ENCODE results near the gene ARAF. TPM values are rescaled to one million over a fixed set of nuclear protein-coding genes. Genes with fewer than 3 reads are reported as not detected.
A peak's percentile ranks its signal among the peaks of the same experiment; 100 is the strongest.
"Not testable (repeated sequence)": the region's sequence is repeated elsewhere in the genome, so short reads cannot be mapped to it uniquely, and the experiment has no call there.

The ARAF gene
- total and polyA plus RNA-seq, 2 of the 4 experiments (the other 2 are of a cell fraction) = 9.1 to 52.2 TPM

- TF ChIP-seq RCOR1 (IDR thresholded peaks at IDR 0.05; ENCODE audit: insufficient replicate concordance, low read length) = no peak
- TF ChIP-seq ELK1 (IDR thresholded peaks at IDR 0.05; ENCODE audit: borderline replicate concordance, low read depth, low read length) = no peak
- TF ChIP-seq FOS (IDR thresholded peaks at IDR 0.05; ENCODE audit: low read depth, low read length) = peak; percentile 64; the same call in 1 of the 2 replicates
Observed at GRCh38 chrX:47560934-47561658, at the start of gene ARAF (continued).

- CTCF ChIA-PET; H4K5ac ChIP-seq (ENCODE audit: low read depth, low read length); H3K4me3 ChIP-seq (ENCODE audit: insufficient read depth, low read depth, low read length); H3K9ac ChIP-seq (ENCODE audit: low read depth, low read length); H3K23ac ChIP-seq (ENCODE audit: low read depth, low read length); H2AK9ac ChIP-seq (replicated peaks; ENCODE audit: low read depth, low read length, poor library complexity); H3K36me3 ChIP-seq (ENCODE audit: control insufficient read depth, insufficient read depth, low read length); H3K4me1 ChIP-seq (ENCODE audit: control insufficient read depth, insufficient read depth, low read length); H3K27ac ChIP-seq (ENCODE audit: insufficient read depth, low read length); H2BK5ac ChIP-seq (ENCODE audit: low read depth, low read length, poor library complexity, severe bottlenecking); H2AK5ac ChIP-seq (ENCODE audit: low read depth, low read length); H4K20me1 ChIP-seq (ENCODE audit: insufficient read depth, low read length); H3K27me3 ChIP-seq (ENCODE audit: control insufficient read depth, insufficient read depth, low read length); dilution Hi-C loops (cut with HindIII; ENCODE audit: low sequenced_read_pairs, unreplicated experiment); BruUV-seq (replicated peaks); H2BK120ac ChIP-seq (ENCODE audit: low read depth, low read length); H4K8ac ChIP-seq (ENCODE audit: low read depth in 2 of 2, low read length in 2 of 2); H3K14ac ChIP-seq (replicated peaks; ENCODE audit: low read depth, low read length); H3K18ac ChIP-seq (ENCODE audit: low read depth, low read length); H2BK15ac ChIP-seq (ENCODE audit: low read depth, low read length); H3K9me3 ChIP-seq (ENCODE audit: control insufficient read depth, insufficient read depth, low read length); POLR2A ChIA-PET (ENCODE audit: unreplicated experiment); H4K91ac ChIP-seq (ENCODE audit: insufficient read depth, low read depth, low read length); H3K9me1 ChIP-seq (ENCODE audit: insufficient read depth, low read length); intact Hi-C loops (cut with micrococcal nuclease); ATAC-seq (ENCODE audit: low read depth); in situ Hi-C loops (cut with MboI; ENCODE audit: low sequenced_read_pairs); DNase-seq; H2AFZ ChIP-seq (replicated peaks; ENCODE audit: low read length, poor library complexity); H3K56ac ChIP-seq (ENCODE audit: extremely low read depth, insufficient read depth, low read length); H3K4ac ChIP-seq (ENCODE audit: low read depth, low read length); H3K4me2 ChIP-seq (ENCODE audit: low read depth, low read length); H2BK20ac ChIP-seq (ENCODE audit: low read depth, low read length); H3K79me1 ChIP-seq (ENCODE audit: low read depth in 1 of 2, low read length in 2 of 2): not testable (repeated sequence)
- WGBS, 2 experiments (ENCODE audit: extremely low coverage in 2 of 2, insufficient read length in 1 of 2) = no CpG with 5 or more reads among the region's 6 CpGs
Observed at GRCh38 chrX:47512383-47512782, 48.6 kb upstream of the ARAF start.
